GM21390 (cell line): ENCODE data around the gene KIAA1210.
"Not testable (repeated sequence)": the region's sequence is repeated elsewhere in the genome, so short reads cannot be mapped to it uniquely, and the experiment has no call there.

Source experiments
- ATAC-seq: cut with Tn5 transposase; IDR thresholded peaks from one replicate; pipeline ENCODE4 v1.9.1; 2021; ENCODE audit not compliant: unreplicated experiment

The KIAA1210 gene

DNA sequence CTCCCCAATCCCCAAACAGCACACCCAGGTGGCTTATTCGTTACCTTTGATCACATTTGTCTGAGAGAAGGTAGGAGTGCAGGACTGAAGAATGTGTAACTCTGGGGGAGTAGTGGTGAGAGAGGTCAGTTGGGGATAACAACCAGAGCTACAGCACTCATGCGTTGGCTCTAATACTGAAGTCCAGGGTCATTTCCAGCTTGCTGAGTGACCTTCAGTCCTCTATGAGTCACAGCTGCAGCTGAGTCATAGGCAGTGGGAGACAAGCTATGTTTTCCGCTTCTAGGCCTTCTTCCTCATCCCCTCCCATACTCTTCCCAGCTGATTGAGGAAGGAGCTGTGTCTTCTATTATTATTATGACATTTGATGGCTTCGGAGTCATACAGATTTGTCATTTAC is 86.4 kb downstream of the KIAA1210 start:
- no peak for ATAC-seq

GRCh38 chrX:119040432-119040831 is 87.2 kb downstream of the KIAA1210 start:
- ATAC-seq: no peak

GRCh38 chrX:119036107-119037029 is 91.2 kb downstream of the KIAA1210 start:
- no peak for ATAC-seq

GRCh38 chrX:119030990-119031389 is 96.6 kb downstream of the KIAA1210 start:
- ATAC-seq: no peak

DNA sequence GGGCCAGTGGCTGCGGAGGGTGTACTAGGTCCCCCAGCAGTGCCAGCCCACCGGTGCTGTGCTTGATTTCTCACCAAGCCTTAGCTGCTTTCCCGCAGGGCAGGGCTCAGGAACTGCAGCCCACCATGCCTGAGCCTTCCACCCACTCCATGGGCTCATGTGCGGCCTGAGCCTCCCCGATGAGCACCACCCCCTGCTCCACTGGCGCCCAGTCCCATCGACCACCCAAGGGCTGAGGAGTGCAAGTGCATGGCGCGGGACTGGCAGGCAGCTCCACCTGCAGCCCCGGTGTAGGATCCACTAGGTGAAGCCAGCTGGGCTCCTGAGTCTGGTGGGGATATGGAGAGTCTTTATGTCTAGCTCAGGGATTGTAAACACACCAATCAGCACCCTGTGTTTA is 98.0 kb downstream of the KIAA1210 start:
- not testable (repeated sequence) for ATAC-seq

DNA sequence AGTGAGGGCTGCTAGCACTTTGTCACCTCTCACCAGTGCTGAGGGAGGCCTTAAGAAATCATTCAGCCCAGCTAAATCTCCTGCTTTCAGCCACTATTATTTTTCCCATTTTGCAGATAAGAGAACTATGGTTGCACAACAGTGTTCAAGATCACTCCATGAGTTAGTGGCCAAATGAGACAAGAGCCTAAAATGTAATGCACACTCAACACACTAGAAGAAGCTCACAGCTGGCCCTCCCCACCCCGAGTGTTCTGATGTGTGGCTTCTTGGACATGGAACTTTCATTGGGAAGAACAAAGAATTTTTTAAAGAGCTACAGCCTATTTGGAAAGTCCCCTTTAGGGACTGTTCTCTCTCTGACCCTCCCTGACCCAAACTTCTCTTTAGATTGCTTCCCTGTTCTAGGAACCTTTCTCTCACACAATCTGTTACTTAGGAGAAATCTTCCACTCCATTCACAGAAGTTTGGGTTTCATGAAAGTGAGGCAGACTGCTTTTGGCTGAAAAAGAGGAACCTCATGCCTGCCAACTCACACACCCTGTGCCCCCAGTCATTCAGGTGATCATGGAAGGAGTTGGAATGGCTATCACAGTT is 98.8 kb downstream of the KIAA1210 start:
- no peak for ATAC-seq
